Esophagus squamous epithelium (tissue), 5 donors: ENCODE data around the gene REC8. TPM values are rescaled to one million over a fixed set of nuclear protein-coding genes. Genes with fewer than 3 reads are reported as not detected.

Source experiments
- DNase-seq: peaks from one replicate; lab custom pipeline; 2025; lab: John Stamatoyannopoulos, UW
- H3K27ac ChIP-seq, 4 donors: fragments of 200-600 bp; sonication (generic); one replicate each; pipeline ENCODE4 v1.5.1; 2016 to 2019; ENCODE audit warnings: mild to moderate bottlenecking in 1 of 4
- H3K27me3 ChIP-seq, 4 donors: fragments of 200-600 bp; sonication (generic); 1 replicate in 3 of 4; 2 replicates in 1 of 4; pipeline versions ENCODE4 v1.5.1 to v1.6.0; 2017 to 2021; ENCODE audit warnings: antibody characterized with exemption in 1 of 4
- H3K36me3 ChIP-seq, 3 donors: fragments of 200-600 bp; sonication (generic); one replicate each; pipeline ENCODE4 v1.5.1; 2016 to 2019
- H3K4me1 ChIP-seq, 3 donors: fragments of 200-600 bp; sonication (generic); one replicate each; pipeline ENCODE4 v1.5.1; 2017 to 2019
- H3K4me3 ChIP-seq, 4 donors: fragments of 200-600 bp; sonication (generic); 1 replicate in 3 of 4; 2 replicates in 1 of 4; pipeline ENCODE4 v1.5.1; 2016 to 2019; ENCODE audit warnings: mild to moderate bottlenecking in 2 of 4, moderate library complexity in 1 of 4
- H3K9me3 ChIP-seq, 3 donors: fragments of 200-600 bp; sonication (generic); one replicate each; pipeline ENCODE4 v1.5.1; 2016 to 2019
- POLR2A ChIP-seq, 4 donors: fragments of 450-650 bp; IDR thresholded peaks; one replicate each; pipeline ENCODE4 v1.6.1; 2017; ENCODE audit warnings: antibody characterized with exemption in 4 of 4, mild to moderate bottlenecking in 4 of 4, moderate library complexity in 3 of 4
- WGBS, 2 donors: methylation state at CpG; one replicate each; pipeline ENCODE4 v1.1.5; 2018; 5-methylcytosine and 5-hydroxymethylcytosine counted together
- intact Hi-C: fragments of 100-400 bp; cut with DNase I; formaldehyde crosslinking; loops from one replicate; pipeline ENCODE4 v1.15.0; 2022
- total RNA-seq, 4 donors: library from RNA; depleted of rRNA; stranded (reverse); fragments of >200 nt; gene quantifications; one replicate each; pipeline ENCODE4 v1.1.0, GENCODE V29; 2016
- TF ChIP-seq, protein P1 (sequence below), 6 experiments: fragments of 450-650 bp in 4 of 6; fragments of 200-600 bp in 2 of 6; sonication (generic) in 2 of 6; IDR thresholded peaks; one replicate each; pipeline ENCODE4 v1.5.1; 2016 to 2019; ENCODE audit warnings: antibody characterized with exemption in 6 of 6, mild to moderate bottlenecking in 4 of 6, moderate library complexity in 4 of 6
- donor health status: DM: yes; HTN: yes; CAD: no.

The REC8 gene
- total RNA-seq, 4 donors from 2014 or later, result 0.47 to 7.4 (median 3.0) TPM

DNA sequence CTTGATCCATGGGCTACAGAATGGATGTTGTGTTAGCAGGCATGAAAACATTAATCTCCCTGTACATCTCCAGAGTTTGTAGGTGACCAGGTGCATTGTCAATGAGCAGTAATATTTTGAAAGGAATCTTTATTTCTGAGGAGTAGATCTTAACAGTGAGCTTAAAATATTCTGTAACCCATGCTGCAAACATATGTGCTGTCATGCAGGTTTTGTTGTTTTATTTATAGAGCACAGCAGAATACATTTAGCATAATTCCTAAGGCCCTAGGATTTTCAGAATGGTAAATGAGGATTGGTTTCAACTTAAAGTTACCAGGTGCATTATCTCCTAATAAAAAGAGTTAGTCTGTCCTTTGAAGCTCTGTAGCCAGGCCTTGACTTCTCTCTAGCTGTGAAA, 44.9 kb upstream of the REC8 start:
- Histone ChIP-seq H3K36me3 (peaks cover 11 to 33% (median 17%) of the 10 kb centered on the region in 3 donors), H3K4me1 (peaks cover 0 to 8% (median 0%) of the 10 kb centered on the region in 3 donors), H3K4me3 (no peak overlapping the region), H3K27me3 (no peaks in the 10 kb centered on the region), H3K9me3 (no peaks in the 10 kb centered on the region), H3K27ac (no peak overlapping the region)
- intact Hi-C loops, result no loop called here
- TF ChIP-seq POLR2A (IDR thresholded peaks at IDR 0.05), result no peak
- TF ChIP-seq, protein P1, sequence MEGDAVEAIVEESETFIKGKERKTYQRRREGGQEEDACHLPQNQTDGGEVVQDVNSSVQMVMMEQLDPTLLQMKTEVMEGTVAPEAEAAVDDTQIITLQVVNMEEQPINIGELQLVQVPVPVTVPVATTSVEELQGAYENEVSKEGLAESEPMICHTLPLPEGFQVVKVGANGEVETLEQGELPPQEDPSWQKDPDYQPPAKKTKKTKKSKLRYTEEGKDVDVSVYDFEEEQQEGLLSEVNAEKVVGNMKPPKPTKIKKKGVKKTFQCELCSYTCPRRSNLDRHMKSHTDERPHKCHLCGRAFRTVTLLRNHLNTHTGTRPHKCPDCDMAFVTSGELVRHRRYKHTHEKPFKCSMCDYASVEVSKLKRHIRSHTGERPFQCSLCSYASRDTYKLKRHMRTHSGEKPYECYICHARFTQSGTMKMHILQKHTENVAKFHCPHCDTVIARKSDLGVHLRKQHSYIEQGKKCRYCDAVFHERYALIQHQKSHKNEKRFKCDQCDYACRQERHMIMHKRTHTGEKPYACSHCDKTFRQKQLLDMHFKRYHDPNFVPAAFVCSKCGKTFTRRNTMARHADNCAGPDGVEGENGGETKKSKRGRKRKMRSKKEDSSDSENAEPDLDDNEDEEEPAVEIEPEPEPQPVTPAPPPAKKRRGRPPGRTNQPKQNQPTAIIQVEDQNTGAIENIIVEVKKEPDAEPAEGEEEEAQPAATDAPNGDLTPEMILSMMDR (IDR thresholded peaks at IDR 0.05), result no peak
- DNase-seq, result no peak

GRCh38 chr14:24127673-24128072, 44.2 kb upstream of the REC8 start:
- H3K27ac ChIP-seq, result no peak overlapping the region
- DNase-seq, result no peak
- WGBS, 2 donors, result 75 to 95% methylated on average over 2 of the region's 2 CpGs
- H3K27me3 ChIP-seq, result no peaks in the 10 kb centered on the region
- no peak for TF ChIP-seq POLR2A (IDR thresholded peaks at IDR 0.05)
- TF ChIP-seq, protein P1 (IDR thresholded peaks at IDR 0.05), result no peak
- intact Hi-C loops, result no loop called here
- peaks cover 8 to 26% (median 10%) of the 10 kb centered on the region in 3 donors for H3K36me3 ChIP-seq
- peaks cover 0 to 15% (median 0%) of the 10 kb centered on the region in 3 donors for H3K4me1 ChIP-seq
- no peaks in the 10 kb centered on the region for H3K9me3 ChIP-seq
- H3K4me3 ChIP-seq, result no peak overlapping the region

DNA sequence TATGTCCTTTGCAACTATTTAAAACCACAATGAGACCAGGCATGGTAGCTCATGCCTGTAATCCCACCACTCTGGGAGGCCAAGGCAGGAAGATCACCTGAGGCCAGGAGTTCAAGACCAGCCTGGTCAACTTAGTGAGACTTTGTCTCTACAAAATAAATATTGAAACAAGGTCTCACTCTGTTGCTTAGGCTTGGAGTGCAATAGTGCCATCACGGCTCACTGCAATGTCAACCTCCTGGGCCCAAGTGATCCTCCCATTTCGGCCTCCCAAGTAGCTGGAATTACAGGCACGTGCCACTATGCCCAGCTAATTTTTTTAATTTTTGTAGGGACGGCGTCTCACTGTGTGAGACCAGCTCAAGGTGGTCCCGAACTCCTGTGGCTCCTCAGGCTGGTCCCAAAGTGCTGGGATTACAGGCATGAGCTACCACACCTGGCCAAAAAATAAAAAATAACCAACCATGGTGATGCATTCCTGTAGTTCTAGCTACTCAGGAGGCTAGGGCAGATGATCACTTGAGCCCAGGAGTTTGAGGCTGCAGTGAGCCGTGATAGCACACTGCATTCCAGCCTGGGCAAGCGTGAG, 42.4 kb upstream of the REC8 start:
- TF ChIP-seq POLR2A (IDR thresholded peaks at IDR 0.05), result no peak
- TF ChIP-seq, protein P1 (IDR thresholded peaks at IDR 0.05), result no peak
- Histone ChIP-seq H3K4me3 (no peak overlapping the region), H3K27ac (no peak overlapping the region), H3K36me3 (peaks cover 0 to 7% (median 0%) of the 10 kb centered on the region in 3 donors), H3K27me3 (no peaks in the 10 kb centered on the region), H3K9me3 (no peaks in the 10 kb centered on the region), H3K4me1 (peaks cover 0 to 16% (median 0%) of the 10 kb centered on the region in 3 donors)
- intact Hi-C loops, result no loop called here
- no peak for DNase-seq
- 89 to 95% methylated on average over 8 of the region's 8 CpGs for WGBS, 2 donors

GRCh38 chr14:24130380-24130716, 41.5 kb upstream of the REC8 start, which contains the start of gene FITM1:
TSS of gene FITM1 (plus strand) at chr14:24130659. CDS start at chr14:24131564, 905 bp downstream.
- no peak for DNase-seq
- H3K4me3 ChIP-seq, result no peak within 1 kb of the TSS
- intact Hi-C loops, result no loop called here
- H3K9me3 ChIP-seq, result no peaks in the 10 kb centered on the region
- WGBS, 2 donors, result 84 to 91% methylated on average over 5 of the region's 5 CpGs
- H3K36me3 ChIP-seq, result no peaks in the 10 kb centered on the region
- TF ChIP-seq POLR2A (IDR thresholded peaks at IDR 0.05), result no peak
- TF ChIP-seq, protein P1 (IDR thresholded peaks at IDR 0.05), result no peak
- peak within 1 kb of the TSS in 2 of 4 donors; percentile 59 to 81 for H3K27ac ChIP-seq
- peaks cover 3 to 22% (median 3%) of the 10 kb centered on the region in 3 donors for H3K4me1 ChIP-seq
- no peaks in the 10 kb centered on the region for H3K27me3 ChIP-seq

GRCh38 chr14:24130717-24131548, 40.9 kb upstream of the REC8 start:
- Histone ChIP-seq H3K4me3 (no peak overlapping the region), H3K9me3 (no peaks in the 10 kb centered on the region), H3K27me3 (no peaks in the 10 kb centered on the region), H3K27ac (peak overlapping the region in 2 of 4 donors; percentile 59 to 81), H3K36me3 (no peaks in the 10 kb centered on the region), H3K4me1 (peaks cover 4 to 25% (median 5%) of the 10 kb centered on the region in 3 donors)
- WGBS, 2 donors, result 10 to 71% methylated on average over 1 to 5 of the region's 7 CpGs
- intact Hi-C loops, result no loop called here
- no peak for TF ChIP-seq POLR2A (IDR thresholded peaks at IDR 0.05)
- TF ChIP-seq, protein P1 (IDR thresholded peaks at IDR 0.05), result no peak
- DNase-seq, result no peak
